KOPT-K1 (cell line): ENCODE results near the gene TNRC6C.
"Not testable (repeated sequence)": the region's sequence is repeated elsewhere in the genome, so short reads cannot be mapped to it uniquely, and the experiment has no call there.

Experiments
- H3K27ac ChIP-seq: fragments of 200-600 bp; sonication (generic); 2 replicates; pipeline ENCODE4 v1.5.1; 2016; ENCODE audit warnings: antibody characterized with exemption, mild to moderate bottlenecking, low read depth, low read length; ENCODE audit not compliant: poor library complexity, severe bottlenecking
- H3K36me3 ChIP-seq: fragments of 200-600 bp; sonication (generic); 2 replicates; pipeline ENCODE4 v1.5.1; 2017; ENCODE audit warnings: antibody characterized with exemption, mild to moderate bottlenecking, low read length, moderate library complexity; ENCODE audit not compliant: insufficient read depth
- H3K9me3 ChIP-seq: fragments of 200-600 bp; sonication (generic); 2 replicates; pipeline ENCODE4 v1.5.1; 2017; ENCODE audit warnings: antibody characterized with exemption, low read length, mild to moderate bottlenecking; ENCODE audit not compliant: insufficient read depth, poor library complexity, severe bottlenecking

TNRC6C gene

GRCh38 chr17:78049609-78050008 is 91.1 kb downstream of the TNRC6C start:
- H3K36me3 ChIP-seq, result peaks cover 91% of the 10 kb centered on the region
- no peaks in the 10 kb centered on the region for H3K9me3 ChIP-seq
- H3K27ac ChIP-seq, result no peak overlapping the region

GRCh38 chr17:78051186-78051972 is 92.9 kb downstream of the TNRC6C start:
- Histone ChIP-seq H3K9me3 (no peaks in the 10 kb centered on the region), H3K36me3 (peaks cover 89% of the 10 kb centered on the region)

GRCh38 chr17:78053777-78054468 is 95.4 kb downstream of the TNRC6C start:
- H3K9me3 ChIP-seq, result no peaks in the 10 kb centered on the region
- peaks cover 85% of the 10 kb centered on the region for H3K36me3 ChIP-seq
- H3K27ac ChIP-seq, result no peak overlapping the region

More at GRCh38 chr17:78051186-78051972, 92.9 kb downstream of the TNRC6C start:
- H3K27ac ChIP-seq, result no peak overlapping the region

GRCh38 chr17:78057113-78057740 is 98.7 kb downstream of the TNRC6C start:
- no peaks in the 10 kb centered on the region for H3K9me3 ChIP-seq
- peaks cover 72% of the 10 kb centered on the region for H3K36me3 ChIP-seq
- H3K27ac ChIP-seq, result no peak overlapping the region

- Histone ChIP-seq H3K9me3 (no peaks in the 10 kb centered on the region), H3K27ac (no peak overlapping the region), H3K36me3 (peaks cover 64% of the 10 kb centered on the region)
These were observed 99.5 kb downstream of the TNRC6C start for GRCh38 chr17:78058001-78058400.

GRCh38 chr17:78058581-78058980 is 100.1 kb downstream of the TNRC6C start:
- peaks cover 63% of the 10 kb centered on the region for H3K36me3 ChIP-seq
- no peaks in the 10 kb centered on the region for H3K9me3 ChIP-seq
- H3K27ac ChIP-seq, result no peak overlapping the region

- H3K27ac ChIP-seq, result no peak overlapping the region
- peaks cover 67% of the 10 kb centered on the region for H3K36me3 ChIP-seq
- H3K9me3 ChIP-seq, result no peaks in the 10 kb centered on the region
These were observed 104.1 kb downstream of the TNRC6C start for GRCh38 chr17:78062596-78062995.

GRCh38 chr17:78063489-78063888 is 105.0 kb downstream of the TNRC6C start:
- Histone ChIP-seq H3K36me3 (peaks cover 70% of the 10 kb centered on the region), H3K27ac (no peak overlapping the region), H3K9me3 (no peaks in the 10 kb centered on the region)

GRCh38 chr17:78064708-78065107 is 106.2 kb downstream of the TNRC6C start:
- peaks cover 74% of the 10 kb centered on the region for H3K36me3 ChIP-seq
- no peaks in the 10 kb centered on the region for H3K9me3 ChIP-seq
- no peak overlapping the region for H3K27ac ChIP-seq

- not testable (repeated sequence) for H3K9me3 ChIP-seq, H3K27ac ChIP-seq
- H3K36me3 ChIP-seq, result peaks cover 85% of the 10 kb centered on the region
These were observed 108.5 kb downstream of the TNRC6C start for GRCh38 chr17:78066976-78067375.

GRCh38 chr17:78069695-78070094 is 111.2 kb downstream of the TNRC6C start:
- Histone ChIP-seq H3K27ac (no peak overlapping the region), H3K9me3 (no peaks in the 10 kb centered on the region), H3K36me3 (peaks cover 100% of the 10 kb centered on the region)

GRCh38 chr17:78072961-78073360 is 114.5 kb downstream of the TNRC6C start:
- Histone ChIP-seq H3K36me3 (peaks cover 100% of the 10 kb centered on the region), H3K27ac (no peak overlapping the region), H3K9me3 (no peaks in the 10 kb centered on the region)

- H3K27ac ChIP-seq, result no peak overlapping the region
- no peaks in the 10 kb centered on the region for H3K9me3 ChIP-seq
- H3K36me3 ChIP-seq, result peaks cover 100% of the 10 kb centered on the region
These were observed 116.5 kb downstream of the TNRC6C start for GRCh38 chr17:78075011-78075410.

- no peaks in the 10 kb centered on the region for H3K9me3 ChIP-seq
- peaks cover 100% of the 10 kb centered on the region for H3K36me3 ChIP-seq
- no peak overlapping the region for H3K27ac ChIP-seq
These were observed 117.0 kb downstream of the TNRC6C start for GRCh38 chr17:78075545-78075944.

- Histone ChIP-seq H3K27ac (no peak overlapping the region), H3K9me3 (no peaks in the 10 kb centered on the region), H3K36me3 (peaks cover 100% of the 10 kb centered on the region)
These were observed 120.8 kb downstream of the TNRC6C start for GRCh38 chr17:78079253-78079652.
